ENCODE data around the gene STX5. TPM values are rescaled to one million over a fixed set of nuclear protein-coding genes. Genes with fewer than 3 reads are reported as not detected.
A peak's percentile ranks its signal among the peaks of the same experiment; 100 is the strongest.

Gene STX5
- total and polyA plus RNA-seq, 9 of the 15 experiments (the other 6 are each of a cell fraction or from before 2014, with no cell fraction given), result 2.8 to 28.6 (median 23.7) TPM

- TF ChIP-seq ZNF280B (CRISPR knock-in tag; IDR thresholded peaks at IDR 0.05) (no peak), KLF16 (IDR thresholded peaks at IDR 0.05) (no peak), XRCC4 (IDR thresholded peaks at IDR 0.05; ENCODE audit: extremely low read depth, insufficient read depth, insufficient read length) (no peak), RUNX1 (IDR thresholded peaks at IDR 0.05; ENCODE audit: low read depth) (no peak), BRCA1 (IDR thresholded peaks at IDR 0.05) (no peak), BRCA1 (CRISPR knock-in tag; IDR thresholded peaks at IDR 0.05) (no peak), NRF1 (conservative IDR thresholded peaks at IDR 0.05 in 1 of 2, IDR thresholded peaks at IDR 0.05 in 1 of 2) (peak in 1 of 2 experiments; percentile 59; a peak in 3 of 4 replicates), NFIC (IDR thresholded peaks at IDR 0.05) (0 out of 2 replicates have a peak, but pooled peaks have one; percentile 14), RBFOX2 (IDR thresholded peaks at IDR 0.05; ENCODE audit: low read depth, low read length) (peak; percentile 93), PHF21A (IDR thresholded peaks at IDR 0.05; ENCODE audit: borderline replicate concordance, low read depth) (no peak), ZBTB34 (CRISPR knock-in tag; IDR thresholded peaks at IDR 0.05) (no peak), STAG1 (CRISPR knock-in tag; IDR thresholded peaks at IDR 0.05; ENCODE audit: borderline replicate concordance) (no peak), BCL6 (CRISPR knock-in tag; IDR thresholded peaks at IDR 0.05) (no peak), SOX6 (IDR thresholded peaks at IDR 0.05) (no peak), ZFPM2 (CRISPR knock-in tag; IDR thresholded peaks at IDR 0.05) (no peak), MLX (CRISPR knock-in tag; conservative IDR thresholded peaks at IDR 0.05) (no peak; a peak in 1 of 4 replicates), HMBOX1 (IDR thresholded peaks at IDR 0.05) (no peak), PYGO2 (tag; IDR thresholded peaks at IDR 0.05) (no peak), RBM25 (IDR thresholded peaks at IDR 0.05; ENCODE audit: low read depth, low read length, severe bottlenecking) (no peak), TGIF2 (CRISPR knock-in tag; IDR thresholded peaks at IDR 0.05) (peak; percentile 95), RBM34 (IDR thresholded peaks at IDR 0.05; ENCODE audit: borderline replicate concordance, insufficient read depth, low read length) (no peak)
Observed at GRCh38 chr11:62839050-62839945, 7.4 kb upstream of the STX5 start, which contains the start of gene WDR74 (continued).

Data from K562 (cell line).